HG03064 (cell line): ENCODE results near the gene RNASET2.
"Not testable (repeated sequence)": the region's sequence is repeated elsewhere in the genome, so short reads cannot be mapped to it uniquely, and the experiment has no call there.

ENCODE experiments used
- ATAC-seq: cut with Tn5 transposase; IDR thresholded peaks from one replicate; pipeline ENCODE4 v1.9.1; 2021; ENCODE audit warnings: low read depth; ENCODE audit not compliant: unreplicated experiment

Gene RNASET2

DNA sequence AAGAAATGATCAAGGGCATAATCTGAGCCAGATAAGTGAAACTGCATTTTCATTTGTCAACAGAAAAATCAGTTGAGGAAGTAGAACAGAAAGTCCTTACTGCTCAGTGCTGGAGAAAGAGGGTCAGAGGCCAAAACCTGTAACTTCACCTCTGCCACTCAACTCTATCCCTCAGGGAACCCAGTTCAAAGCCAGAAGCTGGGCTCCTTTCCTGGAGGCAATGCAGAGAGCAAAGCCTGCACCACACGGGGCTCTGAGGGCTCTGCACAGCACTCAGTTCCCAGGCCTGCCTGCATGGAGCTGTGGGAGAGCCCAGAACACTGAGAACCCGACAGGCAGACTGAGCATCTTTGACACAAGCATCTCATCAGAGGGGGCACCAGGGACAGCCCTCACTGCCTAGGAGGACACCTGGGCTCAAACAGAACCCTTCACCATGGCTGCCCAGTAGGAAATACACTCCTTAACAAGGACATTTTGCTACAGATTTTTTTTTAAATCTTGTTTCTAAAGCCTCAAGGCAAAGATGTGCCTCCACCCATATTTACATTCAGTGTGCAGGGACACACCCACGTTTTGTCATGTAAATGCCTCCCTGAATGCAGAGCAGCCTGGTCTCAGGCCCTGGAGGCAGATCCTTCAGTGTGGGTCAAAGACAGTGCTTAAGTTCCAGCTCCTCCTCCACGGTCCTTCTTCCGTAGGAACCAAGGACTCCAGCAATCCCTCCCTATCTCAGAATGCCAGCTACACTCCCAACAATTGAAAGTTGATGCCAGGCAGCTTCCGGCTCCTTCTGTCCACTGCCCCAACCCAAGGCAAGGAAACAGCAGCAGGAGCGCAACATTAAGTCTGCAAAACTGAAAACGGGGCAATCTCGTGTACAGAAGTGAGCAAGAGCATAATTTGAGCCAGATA is 6.6 kb downstream of the RNASET2 start:
- ATAC-seq: no peak

DNA sequence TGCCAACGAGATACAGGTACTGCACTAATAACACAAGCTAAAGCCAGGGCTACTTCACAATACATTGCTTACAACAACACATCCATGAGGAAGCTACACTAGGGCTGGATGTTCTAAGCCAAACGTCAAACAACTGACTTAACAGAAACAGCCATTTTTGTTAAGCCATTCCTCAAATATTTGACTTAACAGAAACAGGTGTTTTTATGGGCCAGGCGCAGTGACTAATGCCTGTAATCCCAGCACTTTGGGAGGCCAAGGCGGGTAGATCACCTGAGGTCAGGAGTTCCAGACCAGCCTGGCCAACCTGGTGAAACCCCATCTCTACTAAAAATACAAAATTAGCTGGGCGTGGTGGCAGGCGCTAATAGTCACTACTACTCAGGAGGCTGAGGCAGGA is 7.6 kb downstream of the RNASET2 start:
- ATAC-seq: not testable (repeated sequence)

DNA sequence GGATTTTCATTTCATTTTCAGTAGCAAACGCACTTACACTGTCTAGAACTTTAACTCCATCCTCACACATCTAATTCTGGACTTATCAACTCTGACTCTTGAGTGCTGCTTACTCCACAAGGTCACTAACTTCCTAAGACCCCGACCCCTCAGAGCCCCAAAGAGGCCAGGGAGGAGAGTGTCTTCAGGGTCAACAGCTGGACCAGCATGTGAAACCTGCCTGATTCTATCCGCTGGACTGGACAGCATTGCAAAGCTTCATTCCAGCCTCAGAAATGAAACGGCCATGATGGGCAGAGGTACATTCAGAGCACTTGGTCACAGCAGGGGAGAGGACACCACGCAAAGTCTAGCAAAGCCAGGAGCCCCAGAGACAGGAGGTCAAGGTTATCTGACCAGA is 9.1 kb downstream of the RNASET2 start:
- ATAC-seq: no peak

DNA sequence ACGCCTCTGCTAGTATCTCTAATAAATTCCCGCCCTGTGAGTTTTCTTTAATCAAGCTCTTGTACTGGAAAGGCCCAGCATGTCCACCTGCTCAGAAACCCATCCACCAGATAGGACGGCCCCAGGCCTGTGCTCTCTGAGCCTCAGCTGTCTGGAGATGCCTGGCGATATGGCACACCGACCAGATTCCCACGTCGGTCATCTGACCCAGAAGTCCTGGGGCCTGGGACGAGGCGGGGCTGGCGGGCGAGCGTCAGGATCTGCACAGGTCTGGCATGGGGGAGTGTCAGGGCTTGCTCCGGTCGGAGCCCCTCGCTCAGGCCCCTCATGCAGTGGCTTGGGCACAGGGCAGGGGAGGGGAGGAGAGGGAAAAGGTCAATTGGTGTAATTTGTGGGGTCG is 10.2 kb downstream of the RNASET2 start:
- no peak for ATAC-seq

DNA sequence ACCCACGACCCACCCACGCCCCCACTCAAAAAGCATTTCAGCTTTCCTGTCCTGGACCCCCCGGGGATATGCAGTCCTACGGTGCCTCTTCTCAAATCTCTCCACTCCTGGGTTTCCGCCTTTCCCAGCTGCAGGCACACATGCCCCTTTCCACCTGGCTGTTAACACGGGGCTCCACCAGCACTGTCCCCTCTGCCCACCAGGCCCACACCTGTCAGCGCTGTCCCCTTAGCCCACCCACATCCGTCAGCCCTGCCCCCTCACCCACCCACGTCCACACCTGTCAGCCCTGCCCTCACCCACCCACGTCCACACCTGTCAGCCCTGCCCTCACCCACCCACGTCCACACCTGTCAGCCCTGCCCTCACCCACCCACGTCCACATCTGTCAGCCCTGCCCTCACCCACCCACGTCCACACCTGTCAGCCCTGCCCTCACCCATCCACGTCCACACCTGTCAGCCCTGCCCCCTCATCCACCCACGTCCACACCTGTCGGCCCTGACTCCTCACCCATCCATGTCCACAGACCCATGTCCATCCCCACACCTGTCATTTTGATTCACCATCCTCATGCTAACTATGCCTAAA is 11.6 kb downstream of the RNASET2 start:
- no peak for ATAC-seq

DNA sequence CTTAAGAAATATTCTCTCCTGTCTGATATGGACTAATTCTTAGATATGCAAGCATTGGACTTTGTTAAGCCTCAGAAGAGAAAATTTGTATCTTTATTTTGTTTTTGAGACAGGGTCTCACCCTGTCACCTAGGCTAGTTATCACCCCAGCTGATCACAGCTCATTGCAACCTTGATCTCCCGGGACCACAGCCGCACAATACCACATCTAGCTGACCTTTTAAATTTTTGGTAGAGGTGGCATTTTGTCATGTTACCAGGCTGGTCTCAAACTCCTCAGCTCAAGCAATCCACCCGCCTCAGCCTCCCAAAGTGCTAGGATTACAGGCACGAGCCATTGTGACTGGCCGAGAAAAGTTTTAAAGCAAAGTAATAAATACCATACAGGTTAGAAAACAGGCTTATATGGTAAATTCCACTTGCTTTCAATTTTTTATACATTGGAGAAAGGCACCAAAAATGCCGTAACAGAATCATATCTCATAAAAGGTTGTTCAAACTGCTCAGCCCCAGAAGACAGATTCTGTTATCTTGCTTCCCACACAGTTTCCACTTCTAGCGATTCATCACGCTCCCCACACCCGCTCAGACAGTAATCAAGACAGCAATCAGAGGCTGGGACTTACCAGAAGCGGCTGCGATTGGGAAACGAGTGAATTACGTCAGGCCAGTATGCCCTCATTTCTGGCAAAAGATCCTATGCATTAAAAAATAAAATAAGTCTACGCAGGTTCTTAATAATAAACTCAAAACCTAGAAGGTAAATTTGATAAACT is 13.8 kb downstream of the RNASET2 start:
- ATAC-seq: no peak

DNA sequence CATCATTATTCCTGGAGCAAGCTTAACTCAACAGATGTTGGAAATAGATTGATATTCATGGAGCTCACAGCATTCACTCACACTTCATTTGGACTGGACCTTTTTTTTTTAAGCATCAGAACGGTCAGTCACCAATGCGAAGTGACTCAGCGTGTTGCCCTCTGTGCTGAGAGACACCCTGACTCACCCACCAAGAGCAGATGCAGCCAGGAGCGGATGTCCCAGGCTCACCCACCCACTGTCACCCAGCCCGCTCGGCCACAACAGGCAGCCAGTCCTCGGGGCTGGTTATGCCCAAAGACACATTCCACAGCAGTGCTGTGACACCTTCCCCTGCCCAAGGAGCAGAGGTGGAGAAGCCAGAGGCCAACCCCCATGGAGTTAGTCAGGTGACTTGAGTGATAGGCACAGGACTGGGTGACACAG is 15.7 kb downstream of the RNASET2 start:
- no peak for ATAC-seq

DNA sequence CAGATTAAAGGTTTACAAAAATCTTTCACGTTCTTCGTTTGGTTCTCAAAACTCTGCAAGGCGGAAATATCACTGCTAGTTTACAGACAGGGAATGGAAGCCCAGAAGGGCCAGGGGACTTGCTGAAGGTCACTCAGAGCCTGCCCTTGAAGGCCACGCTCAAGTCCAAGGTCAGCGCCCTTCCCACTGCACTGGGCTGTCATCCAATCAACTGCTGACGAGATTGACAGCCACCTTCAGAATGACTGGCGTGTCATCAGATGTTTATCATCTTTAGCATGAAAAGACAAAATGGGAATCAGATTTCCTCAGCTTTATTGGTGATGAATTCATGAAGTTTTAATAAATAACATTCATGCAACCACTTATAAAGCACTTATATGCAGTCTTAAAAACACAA is 16.5 kb downstream of the RNASET2 start:
- no peak for ATAC-seq

DNA sequence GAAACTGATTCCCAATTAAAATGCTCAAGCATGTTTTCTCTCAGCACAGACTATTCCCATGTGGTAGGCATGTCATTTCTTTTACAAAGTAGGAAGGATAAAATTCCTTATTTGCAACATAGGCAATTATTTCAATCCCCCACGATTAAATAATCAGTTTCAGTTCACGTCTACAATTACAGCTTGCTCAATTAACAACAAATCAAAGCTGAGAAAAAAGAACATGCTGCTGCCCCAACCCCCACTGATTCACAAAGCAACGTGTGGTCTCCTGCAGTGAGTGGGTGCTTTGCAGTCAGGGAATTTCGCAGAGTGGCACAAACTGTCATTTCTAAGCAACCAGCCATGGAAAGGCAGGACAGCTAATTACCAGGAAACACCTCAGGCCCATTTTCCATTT is 17.0 kb downstream of the RNASET2 start:
- no peak for ATAC-seq

DNA sequence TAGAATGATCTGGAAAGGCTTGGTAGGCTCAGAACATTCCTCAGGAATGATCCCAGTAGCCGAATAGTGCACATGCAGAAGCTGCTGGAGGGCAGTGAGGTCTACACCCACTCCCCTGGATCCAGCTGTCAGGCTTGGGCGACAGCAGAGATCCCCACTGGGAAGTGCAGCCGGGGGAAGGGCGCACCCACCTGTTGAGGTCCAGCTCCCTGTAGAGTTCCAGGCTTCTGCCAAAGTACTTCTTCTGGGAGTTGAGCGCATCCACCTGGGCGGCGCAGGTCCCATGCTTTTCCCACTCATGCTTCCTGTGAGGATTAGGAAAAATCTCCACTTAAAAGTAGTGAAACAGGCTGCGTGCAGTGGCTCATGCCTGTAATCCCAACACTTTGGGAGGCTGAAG is 17.6 kb downstream of the RNASET2 start:
- no peak for ATAC-seq

DNA sequence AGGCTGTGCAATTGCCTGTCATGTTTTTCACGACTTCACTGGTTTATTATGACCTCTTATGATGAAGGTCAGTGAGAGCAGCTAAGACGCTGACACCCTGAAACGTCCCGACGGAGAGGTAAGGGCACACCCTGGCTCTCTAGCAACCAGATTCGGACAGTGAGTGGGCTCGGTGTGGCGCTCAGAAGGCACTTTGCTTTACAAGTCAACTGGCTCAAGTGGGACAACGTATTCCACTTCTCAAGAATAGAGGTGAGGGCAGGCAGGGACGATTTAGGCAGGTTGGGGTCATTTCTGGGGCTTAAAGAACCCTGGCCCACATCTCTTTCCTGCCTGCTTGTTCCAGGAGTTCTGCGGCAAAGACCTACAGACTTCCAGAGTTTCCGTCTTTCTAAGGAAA is 18.2 kb downstream of the RNASET2 start:
- ATAC-seq: no peak

DNA sequence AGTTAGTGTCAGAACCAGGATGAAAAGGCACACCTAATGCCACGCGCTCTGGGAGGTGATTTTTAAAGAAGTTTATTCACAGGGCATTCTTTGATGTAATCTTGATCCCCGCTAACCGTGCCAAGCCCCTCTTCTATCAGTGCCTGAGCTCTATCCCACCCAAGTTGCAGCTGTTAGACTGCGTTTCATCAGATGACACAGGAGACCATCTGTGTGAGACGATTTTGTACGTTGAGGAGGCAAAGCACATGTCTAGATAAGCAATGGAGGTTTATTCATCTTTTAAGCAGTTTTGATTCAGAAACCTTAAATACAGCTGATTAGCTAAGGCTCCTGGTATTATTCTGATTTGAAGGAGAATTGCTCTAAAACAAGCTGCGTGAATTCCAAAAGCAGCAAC is 18.6 kb downstream of the RNASET2 start:
- ATAC-seq: no peak

DNA sequence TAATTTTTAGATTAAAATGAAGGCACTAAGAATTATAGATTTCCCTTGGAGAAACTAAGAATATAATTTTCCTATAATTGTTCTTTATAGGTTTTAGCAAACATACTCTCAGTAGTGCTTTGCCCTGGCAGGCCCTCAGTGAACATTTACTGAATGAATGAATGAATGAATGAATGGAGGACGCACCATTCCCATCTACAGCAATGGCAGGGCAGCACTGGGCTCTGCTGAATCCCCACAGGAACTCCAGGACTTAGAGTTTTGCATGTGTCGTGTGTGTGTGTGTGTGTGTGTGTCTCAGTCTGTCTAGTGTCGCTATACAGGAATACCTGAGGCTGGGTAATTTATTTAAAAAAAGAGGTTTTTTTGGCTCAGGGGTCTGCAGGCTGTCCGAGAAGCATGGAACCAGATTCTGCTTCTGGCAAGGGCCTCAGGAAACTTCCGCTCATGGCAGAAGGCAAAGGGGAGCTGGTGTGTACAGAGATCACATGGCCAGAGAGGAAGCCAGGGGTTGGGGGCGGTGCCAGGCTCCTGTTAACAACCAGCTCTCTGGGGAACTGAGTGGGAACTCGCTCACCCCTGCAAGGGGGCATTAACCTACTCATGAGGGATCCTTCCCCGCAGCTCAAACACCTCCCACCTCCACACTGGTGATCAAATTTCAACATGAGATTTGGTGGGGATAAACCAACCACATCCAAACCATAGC is 20.1 kb downstream of the RNASET2 start:
- ATAC-seq: no peak

DNA sequence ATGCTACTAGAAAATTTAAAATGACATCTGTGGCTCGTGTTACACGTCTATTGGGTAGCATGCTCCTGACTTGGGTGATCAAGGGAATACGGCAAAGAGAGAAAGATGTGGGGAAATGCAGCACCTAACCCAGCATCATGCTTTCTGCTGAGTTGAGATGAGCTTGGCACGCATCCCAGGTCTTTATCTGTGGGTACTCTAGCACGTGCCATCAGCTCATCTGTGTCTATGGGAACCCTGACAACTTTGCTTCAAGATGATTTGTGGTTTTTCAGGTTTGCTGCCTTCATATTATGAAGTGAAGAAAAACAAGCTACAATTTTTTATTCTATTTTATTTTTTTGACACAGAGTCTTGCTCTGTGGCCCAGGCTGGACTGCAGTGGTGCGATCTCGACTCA is 21.0 kb downstream of the RNASET2 start:
- ATAC-seq: no peak

DNA sequence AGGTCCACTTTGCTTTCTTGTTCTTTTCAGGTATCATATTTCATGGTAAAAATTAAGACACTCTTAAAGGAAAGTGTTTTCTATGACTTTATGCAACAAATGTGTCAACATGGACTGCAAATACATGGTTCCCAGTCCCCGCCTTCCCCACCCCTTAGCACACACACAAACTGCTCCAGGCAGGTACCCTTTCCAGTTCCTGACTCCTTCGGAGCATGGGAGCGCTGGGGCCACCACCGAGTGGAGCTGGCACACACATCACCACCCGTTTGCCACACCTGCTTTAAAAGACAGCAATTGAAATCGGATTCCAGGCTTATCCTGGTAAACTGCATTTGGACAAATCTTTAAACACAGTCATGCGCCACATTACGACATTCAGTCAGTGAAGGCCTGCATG is 22.2 kb downstream of the RNASET2 start:
- no peak for ATAC-seq

DNA sequence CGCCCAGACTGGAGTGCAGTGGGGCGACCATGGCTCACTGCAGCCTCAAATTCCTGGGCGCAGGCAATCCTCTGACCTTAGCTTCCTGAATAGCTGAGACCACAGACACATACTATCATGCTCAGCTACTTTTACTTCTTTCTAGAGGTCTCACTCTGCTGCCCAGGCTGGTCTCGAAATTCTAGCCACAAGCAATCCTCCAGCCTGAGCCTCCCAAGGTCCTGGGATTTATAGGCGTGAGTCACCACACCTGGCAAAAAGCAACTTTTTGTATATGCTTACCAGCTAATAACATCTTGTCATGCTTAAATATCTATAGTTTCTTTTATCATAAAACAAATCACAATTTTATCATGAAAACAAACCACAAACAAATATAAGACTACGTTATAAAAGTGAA is 23.0 kb downstream of the RNASET2 start:
- ATAC-seq: no peak

DNA sequence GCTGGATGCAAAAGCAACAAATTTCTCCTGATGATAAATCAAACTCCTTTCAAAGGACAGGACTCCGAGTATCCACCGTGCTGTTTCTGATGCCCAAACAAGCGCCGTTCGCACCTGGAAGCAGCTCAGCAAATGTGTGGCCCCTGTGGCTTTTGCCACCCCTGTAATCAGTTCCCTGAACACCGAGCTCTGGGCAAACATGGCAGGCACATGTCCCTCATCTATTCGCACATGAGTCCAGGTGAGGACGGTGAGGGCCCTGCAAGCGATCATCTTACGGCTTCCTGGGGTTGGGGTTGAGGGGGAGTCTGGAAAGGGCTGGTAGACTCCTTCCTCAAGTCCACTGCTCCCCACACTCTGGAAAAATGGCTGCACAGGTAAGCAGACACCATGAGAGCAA is 23.7 kb downstream of the RNASET2 start:
- ATAC-seq: no peak

DNA sequence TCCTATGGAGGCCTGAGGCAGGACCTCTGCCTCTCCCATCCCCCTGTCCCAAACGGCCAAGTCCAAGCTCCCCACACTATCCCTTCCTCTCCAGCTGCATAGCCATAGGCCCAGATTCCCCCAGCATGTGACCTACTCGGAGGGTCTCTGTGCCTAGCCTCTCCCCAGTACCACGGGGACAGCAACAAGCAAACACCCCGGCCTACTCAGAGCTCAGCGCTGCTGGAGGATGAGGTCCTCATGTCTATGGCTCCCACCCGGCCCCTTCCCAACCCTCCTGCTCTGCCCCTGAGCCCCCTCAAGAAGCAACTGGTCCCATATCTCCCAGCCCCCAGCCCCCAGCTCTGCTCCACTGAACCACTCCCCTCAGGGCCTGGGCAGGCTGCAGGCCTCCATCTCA is 24.2 kb downstream of the RNASET2 start:
- no peak for ATAC-seq

DNA sequence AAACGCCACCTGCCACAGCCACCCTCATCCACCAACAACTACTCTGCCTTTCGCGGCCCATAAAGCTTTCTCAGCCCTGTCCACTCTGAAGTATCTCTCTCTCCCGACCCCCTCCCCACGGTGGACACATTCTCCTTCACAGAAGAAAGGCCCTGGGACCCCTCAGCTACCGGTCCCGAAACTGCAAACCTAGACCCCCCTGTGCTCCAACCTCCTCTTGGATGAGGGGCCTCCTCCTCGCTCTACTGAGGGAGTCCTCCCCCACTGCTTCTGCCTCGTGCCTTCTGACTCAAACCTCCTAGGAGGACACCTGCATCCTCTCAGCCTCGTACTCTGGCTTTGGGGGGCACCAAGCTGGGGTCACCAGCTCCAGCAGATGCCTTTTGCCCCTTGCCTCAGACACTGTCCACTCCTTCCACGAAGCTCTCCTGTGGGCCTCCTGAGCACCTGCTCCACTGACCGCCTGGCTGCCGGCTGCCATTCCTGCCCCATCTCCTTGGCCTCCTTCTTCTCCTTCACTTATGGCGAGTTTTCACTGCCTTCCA is 24.9 kb downstream of the RNASET2 start:
- ATAC-seq: no peak

DNA sequence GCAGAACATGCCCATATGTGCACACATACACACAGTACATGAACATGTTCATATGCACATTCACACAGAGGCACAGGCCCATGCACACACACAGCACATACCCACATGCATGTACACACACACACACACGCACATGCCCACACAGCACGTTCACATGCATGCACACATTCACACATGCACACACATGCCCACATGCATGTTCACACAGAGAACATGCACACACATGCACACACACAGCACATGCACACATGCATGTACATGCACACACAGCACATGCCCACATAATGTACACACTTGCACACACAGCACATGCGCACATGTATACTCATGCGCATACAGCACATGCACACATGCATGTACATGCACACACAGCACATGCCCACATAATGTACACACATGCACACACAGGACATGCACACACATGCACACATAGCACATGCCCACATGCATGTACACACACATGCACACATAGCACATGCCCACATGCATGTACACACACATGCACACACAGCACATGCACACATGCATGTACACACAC is 25.9 kb downstream of the RNASET2 start:
- ATAC-seq: no peak
